ENCODE measurements around the gene ZNF350.
"Not testable (repeated sequence)": the region's sequence is repeated elsewhere in the genome, so short reads cannot be mapped to it uniquely, and the experiment has no call there.

Gene ZNF350

GRCh38 chr19:51970718-51971117 lies 15.9 kb downstream of the ZNF350 start:
- no peak for DNase-seq

GRCh38 chr19:51965583-51965982 lies 21.1 kb downstream of the ZNF350 start:
- no peak for DNase-seq

GRCh38 chr19:51960621-51961233 lies 25.9 kb downstream of the ZNF350 start:
- DNase-seq, result not testable (repeated sequence)

GRCh38 chr19:51959791-51960190 lies 26.8 kb downstream of the ZNF350 start:
- no peak for DNase-seq

- DNase-seq, result not testable (repeated sequence)
These were observed 28.8 kb downstream of the ZNF350 start for GRCh38 chr19:51957846-51958245.

GRCh38 chr19:51948975-51949374 lies 37.7 kb downstream of the ZNF350 start:
- DNase-seq, result no peak

GRCh38 chr19:51946602-51947001 lies 40.0 kb downstream of the ZNF350 start:
- no peak for DNase-seq

- no peak for DNase-seq
These were observed 41.7 kb downstream of the ZNF350 start for GRCh38 chr19:51944798-51945552.

GRCh38 chr19:51938936-51939335 lies 47.7 kb downstream of the ZNF350 start:
- no peak for DNase-seq

GRCh38 chr19:51931921-51932320 lies 54.7 kb downstream of the ZNF350 start:
- DNase-seq, result no peak

GRCh38 chr19:51927859-51928258 lies 58.8 kb downstream of the ZNF350 start:
- DNase-seq, result no peak

GRCh38 chr19:51926784-51927741 lies 59.6 kb downstream of the ZNF350 start, which contains the start of gene ZNF613:
TSS of gene ZNF613 (plus strand) at chr19:51927472. CDS start at chr19:51936221, 8,749 bp downstream.
- peak; percentile 88 for DNase-seq

GRCh38 chr19:51926426-51926783 lies 60.2 kb downstream of the ZNF350 start:
- DNase-seq, result no peak

- no peak for DNase-seq
These were observed 64.7 kb downstream of the ZNF350 start for GRCh38 chr19:51921949-51922348.

- DNase-seq, result no peak
These were observed 67.0 kb downstream of the ZNF350 start for GRCh38 chr19:51919606-51920005.

- no peak for DNase-seq
These were observed 70.5 kb downstream of the ZNF350 start for GRCh38 chr19:51916167-51916566.

- no peak for DNase-seq
These were observed 71.2 kb downstream of the ZNF350 start for GRCh38 chr19:51915324-51915867.

Data from NCI-H774 (cell line).